Measurements from ENCODE around the gene CDH13.

The CDH13 gene

GRCh38 chr16:83653785-83654184 is 1027.0 kb downstream of the CDH13 start:
- DNase-seq = no peak

GRCh38 chr16:83660282-83660681 is 1033.5 kb downstream of the CDH13 start:
- no peak for DNase-seq

GRCh38 chr16:83661656-83662055 is 1034.9 kb downstream of the CDH13 start:
- DNase-seq = no peak

- DNase-seq = no peak
Measured at GRCh38 chr16:83666449-83666848, 1039.7 kb downstream of the CDH13 start.

GRCh38 chr16:83669456-83669855 is 1042.7 kb downstream of the CDH13 start:
- no peak for DNase-seq

GRCh38 chr16:83674931-83675535 is 1048.3 kb downstream of the CDH13 start:
- no peak for DNase-seq

- DNase-seq = no peak
Measured at GRCh38 chr16:83676086-83676485, 1049.3 kb downstream of the CDH13 start.

GRCh38 chr16:83680980-83681379 is 1054.2 kb downstream of the CDH13 start:
- no peak for DNase-seq

GRCh38 chr16:83681381-83681956 is 1054.7 kb downstream of the CDH13 start:
- no peak for DNase-seq

GRCh38 chr16:83682116-83682867 is 1055.5 kb downstream of the CDH13 start:
- DNase-seq = no peak

- no peak for DNase-seq
Measured at GRCh38 chr16:83682868-83683235, 1056.1 kb downstream of the CDH13 start.

- no peak for DNase-seq
Measured at GRCh38 chr16:83685615-83686165, 1058.9 kb downstream of the CDH13 start.

- DNase-seq = no peak
Measured at GRCh38 chr16:83686726-83687125, 1060.0 kb downstream of the CDH13 start.

- DNase-seq = no peak
Measured at GRCh38 chr16:83689385-83689831, 1062.6 kb downstream of the CDH13 start.

- no peak for DNase-seq
Measured at GRCh38 chr16:83692224-83692623, 1065.5 kb downstream of the CDH13 start.

- no peak for DNase-seq
Measured at GRCh38 chr16:83698964-83699363, 1072.2 kb downstream of the CDH13 start.

- DNase-seq = no peak
Measured at GRCh38 chr16:83699817-83700216, 1073.0 kb downstream of the CDH13 start.

GRCh38 chr16:83700918-83701317 is 1074.1 kb downstream of the CDH13 start:
- DNase-seq = no peak

- DNase-seq = no peak
Measured at GRCh38 chr16:83701494-83701893, 1074.7 kb downstream of the CDH13 start.

- DNase-seq = no peak
Measured at GRCh38 chr16:83704656-83705055, 1077.9 kb downstream of the CDH13 start.

- no peak for DNase-seq
Measured at GRCh38 chr16:83705856-83706255, 1079.1 kb downstream of the CDH13 start.

GRCh38 chr16:83706394-83706793 is 1079.6 kb downstream of the CDH13 start:
- DNase-seq = no peak

- no peak for DNase-seq
Measured at GRCh38 chr16:83711069-83711468, 1084.3 kb downstream of the CDH13 start.

GRCh38 chr16:83713597-83713996 is 1086.8 kb downstream of the CDH13 start:
- DNase-seq = no peak
